ENCODE measurements around the gene BMP3. TPM values are rescaled to one million over a fixed set of nuclear protein-coding genes. Genes with fewer than 3 reads are reported as not detected.

The BMP3 gene
- total RNA-seq, 1 experiment from 2014 or later, result not detected

DNA sequence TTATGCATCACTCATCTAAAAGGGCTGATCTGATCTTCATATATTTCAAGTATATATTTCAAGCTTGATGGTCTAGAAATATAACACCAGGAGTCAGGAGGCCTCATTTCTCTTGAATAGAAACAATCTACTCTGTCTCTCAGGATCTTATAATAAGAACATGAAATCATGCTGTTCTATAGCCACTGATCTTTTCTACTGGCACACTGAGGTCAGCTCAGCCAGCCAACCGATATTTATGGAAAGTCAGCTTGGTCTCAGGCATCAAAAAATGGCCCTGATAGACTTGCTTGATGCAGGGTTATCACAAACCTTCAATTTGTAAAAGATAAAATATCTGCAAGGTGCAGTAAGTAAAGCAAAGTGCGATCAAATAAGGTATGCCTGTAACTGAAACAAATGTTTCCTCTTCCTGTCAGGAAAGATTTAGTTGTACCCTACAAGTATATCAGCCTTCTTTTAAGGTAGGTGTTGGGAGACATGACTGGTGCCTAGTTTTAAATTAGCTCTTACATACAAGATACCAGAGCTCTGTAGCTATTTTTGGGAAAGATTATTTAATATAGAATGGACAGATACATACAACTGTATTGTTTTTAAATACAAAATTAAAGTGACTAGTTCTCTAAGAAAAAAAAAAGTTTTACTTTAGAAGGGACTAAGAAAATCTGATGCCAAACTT lies 63.4 kb downstream of the BMP3 start:
- no peaks in the 10 kb centered on the region for H3K27me3 ChIP-seq (replicated peaks; ENCODE audit: control insufficient read depth, insufficient read depth, low read length)
- no peak for DNase-seq
- no peaks in the 10 kb centered on the region for H3K9me3 Mint-ChIP-seq (ENCODE audit: unreplicated experiment)
- no peaks in the 10 kb centered on the region for H3K36me3 Mint-ChIP-seq (ENCODE audit: insufficient read depth, unreplicated experiment)
- ChIA-PET CTCF (no interaction called here), POLR2A (no interaction called here)
- no peaks in the 10 kb centered on the region for H3K27me3 Mint-ChIP-seq (ENCODE audit: insufficient read depth, unreplicated experiment)
- intact Hi-C loops (cut with micrococcal nuclease; ENCODE audit: unreplicated experiment), result no loop called here
- TF ChIP-seq CTCF (IDR thresholded peaks at IDR 0.05; ENCODE audit: insufficient read depth in 1 of 2, low read depth in 1 of 2, low read length in 1 of 2, severe bottlenecking in 1 of 2, unreplicated experiment in 1 of 2), result no peak
- H3K36me3 ChIP-seq (ENCODE audit: control insufficient read depth, insufficient read depth, low read length), result no peaks in the 10 kb centered on the region
- no peaks in the 10 kb centered on the region for H3K4me1 Mint-ChIP-seq (ENCODE audit: low read depth, unreplicated experiment)
- H3K9me3 ChIP-seq, result no peaks in the 10 kb centered on the region
- no peaks in the 10 kb centered on the region for H3K4me1 ChIP-seq
- BruUV-seq (replicated peaks), result no TSS peak
- no peak overlapping the region for H3K27ac Mint-ChIP-seq (ENCODE audit: unreplicated experiment)
- no peak overlapping the region for H3K4me3 ChIP-seq (ENCODE audit: low read depth, low read length)
- no peak overlapping the region for H3K4me3 Mint-ChIP-seq (ENCODE audit: unreplicated experiment)

- POLR2A ChIA-PET, result no interaction called here
- no peaks in the 10 kb centered on the region for H3K36me3 Mint-ChIP-seq (ENCODE audit: insufficient read depth, unreplicated experiment)
- no peak overlapping the region for H3K4me3 Mint-ChIP-seq (ENCODE audit: unreplicated experiment)
- no peaks in the 10 kb centered on the region for H3K4me1 ChIP-seq
- H3K36me3 ChIP-seq (ENCODE audit: control insufficient read depth, insufficient read depth, low read length), result no peaks in the 10 kb centered on the region
- no peak for TF ChIP-seq CTCF (IDR thresholded peaks at IDR 0.05; ENCODE audit: insufficient read depth in 1 of 2, low read depth in 1 of 2, low read length in 1 of 2, severe bottlenecking in 1 of 2, unreplicated experiment in 1 of 2)
- H3K9me3 ChIP-seq, result no peaks in the 10 kb centered on the region
- CTCF ChIA-PET, result no interaction called here
- no peaks in the 10 kb centered on the region for H3K9me3 Mint-ChIP-seq (ENCODE audit: unreplicated experiment)
- no TSS peak for BruUV-seq (replicated peaks)
- no peak overlapping the region for H3K27ac Mint-ChIP-seq (ENCODE audit: unreplicated experiment)
- no peaks in the 10 kb centered on the region for H3K4me1 Mint-ChIP-seq (ENCODE audit: low read depth, unreplicated experiment)
- H3K4me3 ChIP-seq (ENCODE audit: low read depth, low read length), result no peak overlapping the region
- intact Hi-C loops (cut with micrococcal nuclease; ENCODE audit: unreplicated experiment), result no loop called here
- DNase-seq, result no peak
- no peaks in the 10 kb centered on the region for H3K27me3 ChIP-seq (replicated peaks; ENCODE audit: control insufficient read depth, insufficient read depth, low read length)
- no peaks in the 10 kb centered on the region for H3K27me3 Mint-ChIP-seq (ENCODE audit: insufficient read depth, unreplicated experiment)
Measured at GRCh38 chr4:81095389-81095788, 64.9 kb downstream of the BMP3 start.

- BruUV-seq (replicated peaks), result no TSS peak
- H3K27me3 Mint-ChIP-seq (ENCODE audit: insufficient read depth, unreplicated experiment), result no peaks in the 10 kb centered on the region
- H3K4me3 Mint-ChIP-seq (ENCODE audit: unreplicated experiment), result no peak overlapping the region
- intact Hi-C loops (cut with micrococcal nuclease; ENCODE audit: unreplicated experiment), result no loop called here
- TF ChIP-seq CTCF (IDR thresholded peaks at IDR 0.05; ENCODE audit: insufficient read depth in 1 of 2, low read depth in 1 of 2, low read length in 1 of 2, severe bottlenecking in 1 of 2, unreplicated experiment in 1 of 2), result no peak
- no peaks in the 10 kb centered on the region for H3K9me3 ChIP-seq
- ChIA-PET CTCF (no interaction called here), POLR2A (no interaction called here)
- H3K4me1 ChIP-seq, result no peaks in the 10 kb centered on the region
- DNase-seq, result no peak
- H3K36me3 Mint-ChIP-seq (ENCODE audit: insufficient read depth, unreplicated experiment), result no peaks in the 10 kb centered on the region
- no peaks in the 10 kb centered on the region for H3K36me3 ChIP-seq (ENCODE audit: control insufficient read depth, insufficient read depth, low read length)
- H3K4me1 Mint-ChIP-seq (ENCODE audit: low read depth, unreplicated experiment), result no peaks in the 10 kb centered on the region
- no peak overlapping the region for H3K27ac Mint-ChIP-seq (ENCODE audit: unreplicated experiment)
- H3K27me3 ChIP-seq (replicated peaks; ENCODE audit: control insufficient read depth, insufficient read depth, low read length), result no peaks in the 10 kb centered on the region
- no peak overlapping the region for H3K4me3 ChIP-seq (ENCODE audit: low read depth, low read length)
- no peaks in the 10 kb centered on the region for H3K9me3 Mint-ChIP-seq (ENCODE audit: unreplicated experiment)
Measured at GRCh38 chr4:81096566-81096965, 66.1 kb downstream of the BMP3 start.
